Activated CD4-positive, alpha-beta T cell treated with anti-CD3 and anti-CD28 coated beads for 1 hour (primary cell): ENCODE data around the gene CACNG7.
"Not testable (repeated sequence)": the region's sequence is repeated elsewhere in the genome, so short reads cannot be mapped to it uniquely, and the experiment has no call there.

Source experiments
- DNase-seq: peaks from one replicate; pipeline ENCODE4 v3.0.0-alpha.2; 2020

CACNG7 gene

DNA sequence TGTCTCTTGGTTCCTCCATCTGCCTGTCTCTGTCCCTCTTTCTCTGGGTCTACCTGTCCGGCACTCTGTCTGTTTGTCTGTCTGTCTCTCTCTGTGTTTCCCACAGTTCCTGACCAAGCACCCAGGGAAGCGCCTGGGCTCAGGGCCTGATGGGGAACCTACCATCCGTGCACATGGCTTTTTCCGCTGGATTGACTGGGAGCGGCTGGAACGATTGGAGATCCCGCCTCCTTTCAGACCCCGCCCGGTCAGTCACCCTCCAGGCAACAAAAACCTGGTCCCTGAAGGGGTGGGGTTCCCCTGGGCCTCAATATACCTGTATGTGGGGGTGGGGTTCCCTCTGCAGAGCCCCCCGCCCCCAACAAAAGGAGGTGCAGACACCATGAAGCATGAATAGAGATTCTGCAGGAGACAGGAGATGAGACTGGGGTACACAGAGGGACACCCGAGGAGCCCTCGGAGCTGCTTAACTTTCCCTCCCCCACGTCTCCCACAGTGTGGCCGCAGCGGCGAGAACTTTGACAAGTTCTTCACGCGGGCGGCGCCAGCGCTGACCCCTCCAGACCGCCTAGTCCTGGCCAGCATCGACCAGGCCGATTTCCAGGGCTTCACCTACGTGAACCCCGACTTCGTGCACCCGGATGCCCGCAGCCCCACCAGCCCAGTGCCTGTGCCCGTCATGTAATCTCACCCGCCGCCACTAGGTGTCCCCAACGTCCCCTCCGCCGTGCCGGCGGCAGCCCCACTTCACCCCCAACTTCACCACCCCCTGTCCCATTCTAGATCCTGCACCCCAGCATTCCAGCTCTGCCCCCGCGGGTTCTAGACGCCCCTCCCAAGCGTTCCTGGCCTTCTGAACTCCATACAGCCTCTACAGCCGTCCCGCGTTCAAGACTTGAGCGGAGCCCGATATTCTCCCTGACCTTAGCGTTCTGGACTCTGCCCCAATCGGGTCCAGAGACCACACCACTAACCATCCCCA lies 2.6 kb upstream of the CACNG7 start:
- DNase-seq: peak; percentile 54

GRCh38 chr19:53907193-53907581 lies 1.9 kb upstream of the CACNG7 start:
- DNase-seq: no peak

- no peak for DNase-seq
Observed at GRCh38 chr19:53907690-53908089, 1.4 kb upstream of the CACNG7 start.

DNA sequence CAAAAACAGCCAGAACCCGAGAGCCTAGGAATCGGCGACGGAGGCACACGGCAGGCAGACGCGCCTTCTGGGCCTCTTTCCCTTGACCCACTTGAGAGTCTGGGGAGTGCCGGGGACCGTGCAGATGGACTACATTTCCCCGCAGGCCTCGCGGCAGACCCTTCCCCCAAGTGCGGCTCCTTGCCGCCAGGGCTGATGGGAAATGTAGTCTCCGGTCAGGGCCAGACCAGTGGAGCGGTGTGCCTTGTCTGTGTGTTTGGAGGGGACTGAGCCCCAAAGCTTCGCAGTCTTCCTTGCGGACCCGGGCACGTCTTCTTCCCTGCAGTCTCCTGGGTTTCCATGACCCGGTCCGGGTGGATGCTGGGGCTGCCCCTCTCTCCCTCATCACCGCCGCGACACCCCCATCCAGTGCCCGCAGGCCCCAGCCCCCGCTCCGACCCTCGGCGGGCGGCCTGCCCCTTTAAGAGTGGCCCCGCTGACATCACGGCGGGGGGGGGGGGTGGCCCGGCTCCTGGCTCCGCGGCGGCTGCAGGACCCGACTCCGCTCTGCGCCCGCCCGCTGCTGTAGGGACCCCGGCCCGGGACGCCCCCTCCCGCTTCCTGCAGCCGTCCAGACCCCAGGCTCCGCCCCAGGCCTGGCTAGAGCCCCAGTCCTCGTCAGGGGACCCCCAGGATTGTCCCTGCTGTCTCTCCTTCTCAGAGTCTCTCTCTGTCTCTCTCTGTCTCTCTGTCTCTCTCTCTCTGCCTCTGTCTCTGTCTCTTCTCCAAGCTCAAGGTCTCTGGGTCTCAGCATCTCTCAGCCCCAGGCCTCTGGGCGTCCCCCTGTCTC lies 758 bp upstream of the CACNG7 start:
- peak; percentile 15 for DNase-seq

DNA sequence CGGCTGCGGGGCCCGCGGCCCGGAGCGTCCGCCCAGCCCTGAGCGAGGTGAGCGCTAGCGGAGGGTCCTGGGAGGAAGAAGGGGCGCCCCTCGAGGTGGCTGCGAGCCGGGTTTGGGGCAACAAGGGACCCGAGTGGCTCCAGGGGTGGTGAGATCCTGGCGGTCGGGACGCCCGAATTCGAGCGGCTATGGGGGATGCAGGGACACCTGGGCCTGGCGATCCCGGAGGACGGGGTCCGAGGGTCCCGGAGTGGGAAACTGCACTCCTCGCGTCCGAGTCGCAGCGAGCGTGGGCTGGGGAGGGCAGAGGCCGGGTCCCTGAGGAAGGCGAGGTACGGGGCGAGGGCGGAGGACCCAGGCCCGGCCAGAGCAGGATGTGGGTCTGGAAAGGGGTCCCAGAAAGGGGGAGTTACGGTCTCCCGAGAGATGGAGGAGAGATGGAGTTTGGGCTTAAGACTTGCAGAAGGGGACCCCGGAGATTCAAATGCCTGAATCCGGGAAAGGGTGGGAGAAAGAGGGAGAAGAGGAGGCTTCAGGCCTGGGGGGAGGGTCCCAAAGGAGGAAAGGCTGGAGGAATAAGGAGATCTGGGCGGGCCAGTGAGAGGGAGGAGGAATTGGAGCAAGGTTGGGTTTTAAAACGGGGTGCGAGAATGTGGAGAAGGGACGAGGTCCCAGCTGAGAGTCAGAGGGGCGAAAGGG lies 542 bp downstream of the CACNG7 start:
- DNase-seq: no peak

DNA sequence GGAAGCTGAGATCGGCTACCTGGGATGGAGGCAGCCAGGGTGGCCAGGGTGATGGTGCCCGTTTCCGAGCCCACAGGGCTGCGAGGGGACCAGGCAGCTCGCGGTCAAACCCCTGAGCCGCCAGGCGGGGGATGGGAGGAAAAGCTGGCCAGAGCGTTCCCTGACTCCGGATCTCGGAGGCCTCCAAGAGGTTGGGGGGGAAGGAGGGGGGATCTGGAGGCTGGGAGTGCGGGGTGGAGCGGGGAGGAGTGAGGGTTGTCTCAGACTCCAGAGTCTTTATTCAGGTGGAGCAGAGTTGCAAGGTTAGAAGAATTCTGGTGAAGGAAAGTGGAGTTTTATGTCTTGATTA lies 1.1 kb downstream of the CACNG7 start:
- no peak for DNase-seq

- DNase-seq: no peak
Observed at GRCh38 chr19:53912653-53913052, 3.6 kb downstream of the CACNG7 start.

- no peak for DNase-seq
Observed at GRCh38 chr19:53915000-53915399, 5.9 kb downstream of the CACNG7 start.

- DNase-seq: no peak
Observed at GRCh38 chr19:53916004-53916403, 6.9 kb downstream of the CACNG7 start.

- DNase-seq: no peak
Observed at GRCh38 chr19:53917356-53917755, 8.3 kb downstream of the CACNG7 start.

GRCh38 chr19:53927739-53928138 lies 18.7 kb downstream of the CACNG7 start:
- no peak for DNase-seq

DNA sequence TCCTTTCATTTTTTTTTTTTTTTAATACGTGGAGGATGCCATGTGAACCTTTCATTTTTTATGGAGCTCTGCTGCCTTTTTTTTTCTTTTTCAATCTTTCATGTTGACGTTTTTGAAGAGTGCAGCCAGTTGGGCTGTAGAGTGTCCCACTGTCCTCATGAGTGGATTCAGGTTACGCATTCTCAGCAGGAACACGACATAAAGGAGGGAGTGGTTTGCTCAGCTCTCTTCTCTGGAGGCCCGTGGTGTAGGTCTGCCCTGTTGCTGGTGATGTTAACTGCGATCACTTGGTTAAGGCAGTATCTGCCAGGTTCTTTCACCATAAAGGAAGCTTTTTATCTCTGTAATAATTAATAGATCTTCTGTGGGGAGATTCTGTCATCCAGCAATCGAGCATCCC lies 27.0 kb downstream of the CACNG7 start:
- DNase-seq: no peak

DNA sequence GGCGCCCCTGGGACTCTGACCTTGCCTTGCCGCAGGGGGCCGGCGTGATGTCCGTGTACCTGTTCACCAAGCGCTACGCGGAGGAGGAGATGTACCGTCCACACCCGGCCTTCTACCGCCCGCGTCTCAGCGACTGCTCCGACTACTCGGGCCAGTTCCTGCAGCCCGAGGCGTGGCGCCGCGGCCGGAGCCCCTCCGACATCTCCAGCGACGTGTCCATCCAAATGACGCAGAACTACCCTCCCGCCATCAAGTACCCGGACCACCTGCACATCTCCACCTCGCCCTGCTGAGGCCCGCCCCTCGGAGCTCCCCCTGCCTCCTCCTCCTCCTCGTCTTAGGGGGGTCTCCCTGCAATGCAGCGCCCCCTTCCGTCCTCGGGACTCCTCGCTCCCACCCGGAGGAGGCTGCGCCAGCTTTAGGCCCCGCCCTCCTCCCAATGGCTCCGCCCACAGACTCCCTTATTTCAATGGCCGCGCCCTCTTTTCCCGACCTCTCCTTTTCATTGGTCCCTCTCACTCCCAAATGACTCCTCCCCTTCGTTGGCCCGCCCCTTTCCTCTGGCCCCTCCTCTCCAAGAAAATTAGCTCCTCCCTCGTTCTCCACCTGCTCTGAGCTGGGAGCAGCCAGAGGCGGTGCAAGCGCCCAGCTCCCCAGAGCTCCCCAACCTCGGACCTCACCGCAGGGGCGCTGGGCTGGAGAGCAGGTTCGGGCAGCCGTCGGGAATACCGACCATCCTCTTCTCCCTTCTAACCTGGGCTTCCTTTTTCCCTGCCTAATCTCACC lies 33.1 kb downstream of the CACNG7 start:
- DNase-seq: no peak

DNA sequence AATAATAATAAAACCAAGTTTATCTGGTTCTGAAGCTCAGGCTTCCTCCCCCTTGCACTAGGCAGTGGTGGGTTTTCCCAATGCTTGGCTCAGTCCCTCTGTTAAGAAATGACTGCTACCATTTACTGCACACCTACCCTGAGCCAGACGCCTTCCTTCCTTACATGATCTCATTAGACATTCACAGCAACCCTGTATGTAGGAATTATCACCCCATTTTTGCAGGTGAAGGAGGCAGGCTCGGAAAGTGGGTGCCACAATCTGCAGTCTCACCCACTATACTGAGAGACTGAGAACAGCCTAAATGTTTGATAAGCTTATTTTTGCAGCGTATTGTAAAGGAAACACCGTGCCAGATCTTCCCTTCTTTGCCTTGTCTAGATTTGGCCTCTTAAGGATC lies 35.3 kb downstream of the CACNG7 start:
- DNase-seq: no peak

DNA sequence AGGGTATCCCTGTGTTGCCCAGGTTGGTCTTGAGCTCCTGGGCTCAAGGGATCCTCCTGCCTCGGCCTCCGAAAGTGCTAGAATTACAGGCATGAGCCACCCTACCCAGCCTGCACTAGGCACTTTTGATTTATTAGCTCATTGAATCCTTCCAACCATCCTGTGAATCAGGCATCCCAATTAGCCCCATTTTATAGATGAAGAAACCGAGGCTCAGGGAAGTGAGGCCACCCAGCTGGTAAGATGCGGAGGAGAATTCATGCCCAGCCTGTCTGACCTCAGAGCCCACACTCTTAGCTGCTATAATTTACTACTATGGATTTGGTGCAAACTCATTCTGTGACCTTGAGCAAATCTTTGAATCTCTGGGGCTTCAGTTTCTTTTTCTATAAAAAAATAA lies 35.9 kb downstream of the CACNG7 start:
- DNase-seq: no peak

DNA sequence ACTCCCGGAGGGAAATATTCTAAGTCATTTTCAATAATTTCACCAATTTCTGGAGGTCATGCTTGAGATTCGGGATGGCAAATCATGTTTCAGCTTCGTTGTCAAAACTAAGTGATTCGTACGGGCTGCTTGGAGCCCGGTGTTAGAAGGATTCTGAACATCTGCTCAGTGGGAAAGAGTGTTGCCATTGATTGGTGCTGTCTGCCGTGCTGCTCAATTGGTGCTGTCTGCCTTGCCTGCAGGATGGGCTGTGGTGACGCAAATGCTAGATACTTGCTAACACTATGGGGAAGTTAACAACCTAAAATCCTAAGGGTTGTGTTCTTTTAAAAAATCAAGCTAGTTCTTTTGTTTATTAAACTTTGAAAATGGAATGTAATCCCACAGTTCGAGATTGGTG lies 36.4 kb downstream of the CACNG7 start:
- no peak for DNase-seq

GRCh38 chr19:53945998-53946397 lies 36.9 kb downstream of the CACNG7 start:
- DNase-seq: no peak

- DNase-seq: no peak
Observed at GRCh38 chr19:53947624-53948023, 38.5 kb downstream of the CACNG7 start.

DNA sequence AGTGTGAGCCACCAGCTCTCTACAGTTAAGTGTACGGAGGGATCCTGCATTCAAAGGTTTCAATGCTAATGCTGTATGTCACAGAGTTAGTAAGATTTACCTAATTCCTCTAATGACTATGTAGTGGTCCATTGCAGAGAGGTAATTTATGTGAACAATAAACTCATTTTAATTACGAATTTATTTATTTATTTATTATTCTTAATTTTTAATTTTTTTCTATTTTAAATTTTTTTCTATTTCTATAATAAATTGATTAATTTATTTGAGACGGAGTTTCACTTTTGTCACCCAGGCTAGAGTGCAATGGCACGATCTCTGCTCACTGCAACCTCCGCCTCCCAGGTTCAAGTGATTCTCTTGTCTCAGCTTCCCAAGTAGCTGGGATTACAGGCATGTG lies 39.5 kb downstream of the CACNG7 start:
- DNase-seq: not testable (repeated sequence)

- DNase-seq: no peak
Observed at GRCh38 chr19:53951436-53951835, 42.4 kb downstream of the CACNG7 start.

GRCh38 chr19:53951947-53952346 lies 42.9 kb downstream of the CACNG7 start:
- no peak for DNase-seq

DNA sequence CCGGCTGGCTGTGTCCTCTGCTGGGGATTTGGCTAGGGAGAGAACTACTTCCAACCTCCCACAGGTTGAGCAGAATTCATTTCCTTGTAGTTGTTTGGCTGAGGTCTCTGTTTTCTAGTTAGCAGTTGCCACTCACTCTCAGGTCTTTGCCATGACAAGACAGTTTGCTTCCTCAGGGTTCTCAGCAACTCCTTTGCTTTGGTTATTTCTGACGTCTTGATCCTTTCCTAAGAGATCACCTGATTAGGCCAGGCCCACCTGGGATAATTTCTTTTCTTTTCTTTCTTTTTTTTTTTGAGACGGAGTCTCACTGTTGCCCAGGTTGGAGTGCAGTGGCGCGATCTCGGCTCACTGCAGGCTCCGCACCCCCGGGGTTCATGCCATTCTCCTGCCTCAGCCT lies 44.3 kb downstream of the CACNG7 start:
- no peak for DNase-seq
